Activated CD4-positive, alpha-beta T cell treated with anti-CD3 and anti-CD28 coated beads, Interleukin-2, amount 10 ng/mL, durations not matched to agents 7 days and 5 days (primary cell): ENCODE results near the gene ZNF335. TPM values are rescaled to one million over a fixed set of nuclear protein-coding genes. Genes with fewer than 3 reads are reported as not detected.
"Not testable (repeated sequence)": the region's sequence is repeated elsewhere in the genome, so short reads cannot be mapped to it uniquely, and the experiment has no call there.

Source experiments
- CTCF ChIA-PET: fragments of 350-600 bp; sonication (Branson Sonifier 250); formaldehyde crosslinking; loops from one replicate; lab custom pipeline; 2021; ENCODE audit warnings: antibody characterized with exemption; lab: Charles Lee
- POLR2A ChIA-PET: fragments of 350-600 bp; sonication (Branson Sonifier 250); formaldehyde crosslinking; loops from one replicate; lab custom pipeline; 2021; ENCODE audit warnings: antibody characterized with exemption; lab: Charles Lee
- DNase-seq: peaks from one replicate; pipeline ENCODE4 v3.0.0-alpha.2; 2020
- H3K27ac Mint-ChIP-seq: one replicate; pipeline ENCODE4 v1.8.0; 2021; ENCODE audit warnings: mild to moderate bottlenecking, moderate library complexity, mixed read lengths
- H3K27me3 Mint-ChIP-seq: one replicate; pipeline ENCODE4 v1.8.0; 2021; ENCODE audit warnings: mixed read lengths
- H3K36me3 Mint-ChIP-seq: one replicate; pipeline ENCODE4 v1.8.0; 2021; ENCODE audit warnings: low read depth, mixed read lengths
- H3K4me1 Mint-ChIP-seq: one replicate; pipeline ENCODE4 v1.8.0; 2021; ENCODE audit warnings: mixed read lengths
- H3K4me3 Mint-ChIP-seq: one replicate; pipeline ENCODE4 v1.8.0; 2021; ENCODE audit warnings: mild to moderate bottlenecking, moderate library complexity, mixed read lengths
- H3K9me3 Mint-ChIP-seq: one replicate; pipeline ENCODE4 v1.8.0; 2021; ENCODE audit warnings: mixed read lengths
- total RNA-seq, 2 experiments: library from RNA; stranded (reverse); gene quantifications; one replicate each; pipeline ENCODE4 v1.2.3, GENCODE V29; 2021

ZNF335 gene
- total RNA-seq, 2 experiments from 2014 or later = 40.4 to 41.2 TPM

- ChIA-PET POLR2A (no interaction called here), CTCF (interaction anchor here (0.6 to 6.2 kb wide), 8 partner anchors 17 to 442 kb away, joined by 3 to 27 read pairs (median 4); no protein-coding TSS in a partner anchor)
- Mint-ChIP-seq H3K27ac (no peak overlapping the region), H3K27me3 (no peaks in the 10 kb centered on the region), H3K4me3 (no peak overlapping the region), H3K9me3 (no peaks in the 10 kb centered on the region), H3K4me1 (peaks cover 16% of the 10 kb centered on the region), H3K36me3 (peaks cover 41% of the 10 kb centered on the region)
- no peak for DNase-seq
Measured at GRCh38 chr20:45965169-45966002, 6.6 kb downstream of the ZNF335 start.

GRCh38 chr20:45964006-45964400 is 8.0 kb downstream of the ZNF335 start:
- no peak for DNase-seq
- peaks cover 2% of the 10 kb centered on the region for H3K4me1 Mint-ChIP-seq
- ChIA-PET POLR2A (no interaction called here), CTCF (interaction anchor here (2.1 to 6.2 kb wide), 2 partner anchors 16 to 49 kb away, joined by 7 to 27 read pairs; no protein-coding TSS in a partner anchor)
- H3K27ac Mint-ChIP-seq = no peak overlapping the region
- no peak overlapping the region for H3K4me3 Mint-ChIP-seq
- no peaks in the 10 kb centered on the region for H3K9me3 Mint-ChIP-seq
- H3K27me3 Mint-ChIP-seq = no peaks in the 10 kb centered on the region
- H3K36me3 Mint-ChIP-seq = peaks cover 44% of the 10 kb centered on the region

- peaks cover 2% of the 10 kb centered on the region for H3K4me1 Mint-ChIP-seq
- no peak overlapping the region for H3K27ac Mint-ChIP-seq
- H3K4me3 Mint-ChIP-seq = no peak overlapping the region
- no peaks in the 10 kb centered on the region for H3K27me3 Mint-ChIP-seq
- peaks cover 51% of the 10 kb centered on the region for H3K36me3 Mint-ChIP-seq
- H3K9me3 Mint-ChIP-seq = no peaks in the 10 kb centered on the region
- CTCF ChIA-PET = interaction anchor here (0.8 to 6.2 kb wide), 4 partner anchors 15 to 172 kb away, joined by 3 to 27 read pairs (median 6); partner anchors contain the start of genes DNTTIP1 and WFDC3
- DNase-seq = peak; percentile 48
- POLR2A ChIA-PET = interaction anchor here (0.6 kb wide), 1 partner anchor 114 kb away, joined by 7 read pairs; no protein-coding TSS in a partner anchor
Measured at GRCh38 chr20:45963059-45964005, 8.7 kb downstream of the ZNF335 start.

- ChIA-PET CTCF (interaction anchor here (0.7 to 6.2 kb wide), 6 partner anchors 8 to 163 kb away, joined by 3 to 27 read pairs (median 6); no protein-coding TSS in a partner anchor), POLR2A (interaction anchor here (0.6 kb wide), 1 partner anchor 113 kb away, joined by 7 read pairs; no protein-coding TSS in a partner anchor)
- peaks cover 50% of the 10 kb centered on the region for H3K36me3 Mint-ChIP-seq
Measured at GRCh38 chr20:45962031-45962755, 9.8 kb downstream of the ZNF335 start.

GRCh38 chr20:45959956-45960630 is 11.9 kb downstream of the ZNF335 start:
- Mint-ChIP-seq H3K36me3 (peaks cover 50% of the 10 kb centered on the region), H3K4me3 (no peak overlapping the region), H3K4me1 (peaks cover 2% of the 10 kb centered on the region), H3K9me3 (no peaks in the 10 kb centered on the region), H3K27ac (no peak overlapping the region), H3K27me3 (no peaks in the 10 kb centered on the region)
- CTCF ChIA-PET = interaction anchor here (1.1 to 6.2 kb wide), 3 partner anchors 10 to 26 kb away, joined by 4 to 27 read pairs (median 17); no protein-coding TSS in a partner anchor
- DNase-seq = no peak
- POLR2A ChIA-PET = no interaction called here

More at GRCh38 chr20:45962031-45962755, 9.8 kb downstream of the ZNF335 start:
- peaks cover 2% of the 10 kb centered on the region for H3K4me1 Mint-ChIP-seq
- H3K27ac Mint-ChIP-seq = peak overlapping the region; percentile 46
- DNase-seq = no peak
- H3K4me3 Mint-ChIP-seq = no peak overlapping the region
- H3K27me3 Mint-ChIP-seq = no peaks in the 10 kb centered on the region
- H3K9me3 Mint-ChIP-seq = no peaks in the 10 kb centered on the region

- Mint-ChIP-seq H3K9me3 (no peaks in the 10 kb centered on the region), H3K36me3 (peaks cover 46% of the 10 kb centered on the region), H3K27ac (no peak overlapping the region), H3K27me3 (no peaks in the 10 kb centered on the region), H3K4me3 (no peak overlapping the region), H3K4me1 (peaks cover 2% of the 10 kb centered on the region)
- ChIA-PET CTCF (interaction anchor here (1.1 to 6.2 kb wide), 5 partner anchors 11 to 106 kb away, joined by 3 to 27 read pairs (median 6); no protein-coding TSS in a partner anchor), POLR2A (no interaction called here)
- no peak for DNase-seq
Measured at GRCh38 chr20:45959126-45959525, 12.9 kb downstream of the ZNF335 start.

GRCh38 chr20:45958593-45958992 is 13.4 kb downstream of the ZNF335 start:
- CTCF ChIA-PET = interaction anchor here (0.7 to 2.5 kb wide), 7 partner anchors 9 to 105 kb away, joined by 3 to 17 read pairs (median 4); partner anchors contain the start of gene PCIF1
- POLR2A ChIA-PET = interaction anchor here (0.6 kb wide), 1 partner anchor 10 kb away, joined by 3 read pairs; no protein-coding TSS in a partner anchor
- Mint-ChIP-seq H3K4me3 (no peak overlapping the region), H3K4me1 (peaks cover 2% of the 10 kb centered on the region), H3K27me3 (no peaks in the 10 kb centered on the region), H3K9me3 (no peaks in the 10 kb centered on the region), H3K36me3 (peaks cover 46% of the 10 kb centered on the region), H3K27ac (no peak overlapping the region)
- no peak for DNase-seq

- DNase-seq = no peak
- Mint-ChIP-seq H3K4me3 (no peak overlapping the region), H3K9me3 (no peaks in the 10 kb centered on the region), H3K36me3 (peaks cover 41% of the 10 kb centered on the region), H3K4me1 (no peaks in the 10 kb centered on the region), H3K27ac (no peak overlapping the region), H3K27me3 (no peaks in the 10 kb centered on the region)
- ChIA-PET CTCF (interaction anchor here (0.6 to 1.5 kb wide), 5 partner anchors 10 to 638 kb away, joined by 3 to 5 read pairs (median 4); partner anchors contain the start of gene PCIF1), POLR2A (no interaction called here)
Measured at GRCh38 chr20:45957021-45957941, 14.7 kb downstream of the ZNF335 start.

GRCh38 chr20:45956326-45956725 is 15.7 kb downstream of the ZNF335 start:
- POLR2A ChIA-PET, H3K9me3 Mint-ChIP-seq, H3K27me3 Mint-ChIP-seq, H3K27ac Mint-ChIP-seq, DNase-seq, H3K4me1 Mint-ChIP-seq, H3K4me3 Mint-ChIP-seq, CTCF ChIA-PET: not testable (repeated sequence)
- H3K36me3 Mint-ChIP-seq = peaks cover 43% of the 10 kb centered on the region

GRCh38 chr20:45953672-45954071 is 18.3 kb downstream of the ZNF335 start:
- Mint-ChIP-seq H3K4me1 (no peaks in the 10 kb centered on the region), H3K36me3 (peaks cover 33% of the 10 kb centered on the region), H3K4me3 (no peak overlapping the region), H3K27me3 (no peaks in the 10 kb centered on the region), H3K9me3 (no peaks in the 10 kb centered on the region), H3K27ac (no peak overlapping the region)
- no peak for DNase-seq
- ChIA-PET POLR2A (no interaction called here), CTCF (interaction anchor here (1.3 to 3.1 kb wide), 3 partner anchors 14 to 34 kb away, joined by 4 to 14 read pairs (median 6); no protein-coding TSS in a partner anchor)
